GM18498 (cell line): ENCODE data around the gene TSPAN2.

ENCODE experiments used
- ATAC-seq: cut with Tn5 transposase; IDR thresholded peaks from one replicate; pipeline ENCODE4 v1.9.1; 2021; ENCODE audit warnings: mild to moderate bottlenecking, moderate library complexity; ENCODE audit not compliant: unreplicated experiment

Gene TSPAN2

DNA sequence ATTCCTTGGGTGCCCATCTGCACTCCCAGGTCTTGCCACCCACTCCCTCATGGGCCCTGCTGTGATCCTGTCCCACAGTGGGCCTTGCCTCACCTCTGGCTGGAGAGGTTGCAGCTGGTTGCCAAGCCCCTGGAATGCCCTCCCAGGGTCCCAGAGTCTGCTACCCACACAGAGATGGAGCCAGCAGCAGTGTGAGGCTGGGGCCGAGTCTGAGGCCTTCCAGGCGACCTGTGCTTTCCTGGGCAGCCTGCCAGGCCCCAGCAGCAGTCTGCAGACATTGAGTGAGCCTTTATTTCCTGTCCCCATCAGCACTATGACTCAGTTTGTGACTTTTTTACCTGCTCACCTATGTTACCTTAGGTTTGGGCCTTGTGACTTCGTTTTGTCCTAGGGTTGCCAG is 25.0 kb upstream of the TSPAN2 start:
- ATAC-seq: no peak

DNA sequence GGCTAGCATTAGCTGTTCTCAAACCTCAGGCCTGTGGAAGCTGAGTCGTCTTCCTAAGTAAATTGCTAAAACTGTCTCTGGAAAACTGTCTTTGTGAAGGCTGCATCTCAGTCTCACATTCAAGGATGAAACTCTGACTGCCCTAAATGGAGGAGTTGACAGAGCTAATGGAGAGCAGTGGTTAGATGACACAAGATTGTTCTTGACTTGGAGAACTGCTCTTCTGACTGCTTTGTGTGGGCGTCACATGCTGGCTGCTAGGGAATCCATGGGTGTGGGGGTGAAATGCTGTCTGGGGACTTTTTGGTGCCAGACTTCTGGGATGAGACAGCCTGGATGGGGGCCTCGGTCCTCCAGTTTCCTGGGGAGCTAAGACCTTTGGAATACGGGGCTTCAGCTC is 24.5 kb upstream of the TSPAN2 start:
- no peak for ATAC-seq

DNA sequence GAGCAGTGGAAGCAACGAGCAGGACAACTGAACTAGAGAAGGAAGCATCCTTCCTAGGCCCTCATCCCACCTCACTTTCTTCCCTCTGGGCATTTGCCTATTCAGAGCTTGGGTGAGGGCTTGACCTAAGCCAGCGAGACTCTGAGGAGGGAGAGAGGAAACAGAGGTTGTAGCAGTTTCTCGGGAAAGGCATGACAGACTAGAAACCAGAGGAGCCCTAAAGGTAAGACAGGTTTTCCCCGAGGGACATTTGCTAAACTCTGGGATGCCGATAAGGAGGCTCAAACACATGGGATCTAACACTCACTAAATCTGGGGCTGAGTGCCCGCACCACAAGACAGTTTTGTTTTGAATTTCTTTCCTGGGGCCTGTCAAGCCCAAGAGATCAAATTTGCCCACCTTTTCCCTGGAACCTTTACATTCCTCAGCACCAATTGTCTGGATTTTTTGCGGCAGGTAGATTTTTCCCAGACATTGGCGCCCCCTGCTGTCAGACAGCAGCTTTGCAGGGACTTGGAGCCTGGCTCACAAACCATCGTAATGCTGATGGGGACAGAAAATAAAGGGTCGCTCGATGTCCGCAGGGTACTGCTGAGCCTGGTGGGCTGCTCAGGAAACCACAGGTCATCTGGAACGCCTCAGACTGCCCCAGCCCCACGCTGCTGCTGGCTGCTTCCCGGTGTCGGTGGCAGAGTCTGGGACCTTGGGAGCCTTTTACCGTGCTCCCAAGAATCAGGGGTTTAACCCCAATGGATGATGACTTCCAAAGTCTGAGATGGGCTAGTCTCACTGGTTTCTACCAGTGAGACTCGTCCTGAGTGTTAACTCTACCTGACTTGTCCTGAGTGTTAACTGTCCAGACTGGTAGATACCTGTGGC is 23.4 kb upstream of the TSPAN2 start:
- no peak for ATAC-seq

DNA sequence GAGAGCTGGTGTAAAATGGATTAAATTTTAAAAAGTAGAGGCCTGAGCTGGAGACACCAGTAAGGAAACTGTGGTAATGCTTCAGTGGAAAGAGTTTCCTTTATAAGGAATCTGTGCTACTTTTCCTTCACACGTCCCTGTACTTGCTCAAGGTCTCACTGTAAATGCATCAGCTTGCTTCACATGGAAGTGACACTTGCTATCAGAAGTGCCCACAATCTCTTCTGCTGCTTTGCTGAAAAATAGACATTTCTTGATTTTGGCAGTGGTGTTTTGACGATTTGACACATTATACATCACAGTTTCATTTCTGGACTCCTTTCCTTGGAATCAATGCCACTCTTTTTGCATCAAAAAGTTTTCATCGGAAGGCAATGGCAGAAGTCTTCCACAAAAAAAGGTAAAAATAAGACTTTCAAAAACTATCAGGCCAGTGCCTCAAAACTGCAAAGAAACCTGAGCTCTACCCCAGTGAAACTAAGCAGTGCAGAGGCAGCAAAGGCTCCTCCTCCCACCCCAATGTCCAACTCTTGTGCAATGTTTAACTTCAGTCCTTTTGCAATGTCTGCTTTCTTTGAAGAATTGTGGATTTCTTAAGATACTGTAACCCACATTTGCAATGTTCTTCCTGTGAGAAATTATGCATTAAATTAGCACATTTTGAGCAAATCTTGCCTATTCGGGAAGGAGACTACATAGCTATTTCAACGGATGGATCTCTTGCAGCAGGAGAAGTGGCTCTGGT is 18.4 kb upstream of the TSPAN2 start:
- ATAC-seq: no peak

DNA sequence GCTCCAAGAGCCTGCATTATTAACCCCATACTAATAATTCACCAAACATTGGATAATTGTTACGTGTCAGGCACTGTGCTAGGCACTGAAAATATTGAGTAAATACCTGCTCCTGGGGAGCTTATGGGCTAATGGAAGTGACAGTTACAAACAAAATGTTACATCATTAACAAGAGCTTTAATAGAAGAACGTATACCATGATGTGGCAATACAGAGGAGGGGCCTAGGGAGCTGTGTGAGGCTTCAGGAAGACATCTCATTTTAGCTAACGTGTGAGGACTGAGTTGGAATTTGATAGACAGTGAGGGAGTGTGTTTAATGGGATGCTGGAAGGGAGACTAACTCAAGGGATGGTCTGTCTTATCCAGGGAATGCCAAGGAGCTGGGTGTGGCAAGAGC is 16.5 kb upstream of the TSPAN2 start:
- no peak for ATAC-seq

DNA sequence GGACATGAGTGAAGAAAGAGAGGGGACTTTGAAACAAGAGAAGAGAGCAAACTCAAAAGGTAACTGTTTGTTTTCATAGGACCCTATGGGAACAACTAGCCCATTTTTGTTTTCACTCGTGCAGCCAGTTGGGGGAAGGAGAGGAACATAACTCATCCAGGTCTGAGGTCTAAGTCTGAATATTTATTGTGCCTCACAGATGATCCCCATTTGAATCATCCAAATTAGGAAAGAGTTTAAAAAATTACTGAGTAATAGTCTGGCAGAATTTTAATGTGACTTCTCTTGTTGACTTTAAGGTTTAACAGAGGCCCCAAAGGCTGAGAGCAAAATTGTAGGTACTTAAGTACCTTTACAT is 10.4 kb upstream of the TSPAN2 start:
- no peak for ATAC-seq

DNA sequence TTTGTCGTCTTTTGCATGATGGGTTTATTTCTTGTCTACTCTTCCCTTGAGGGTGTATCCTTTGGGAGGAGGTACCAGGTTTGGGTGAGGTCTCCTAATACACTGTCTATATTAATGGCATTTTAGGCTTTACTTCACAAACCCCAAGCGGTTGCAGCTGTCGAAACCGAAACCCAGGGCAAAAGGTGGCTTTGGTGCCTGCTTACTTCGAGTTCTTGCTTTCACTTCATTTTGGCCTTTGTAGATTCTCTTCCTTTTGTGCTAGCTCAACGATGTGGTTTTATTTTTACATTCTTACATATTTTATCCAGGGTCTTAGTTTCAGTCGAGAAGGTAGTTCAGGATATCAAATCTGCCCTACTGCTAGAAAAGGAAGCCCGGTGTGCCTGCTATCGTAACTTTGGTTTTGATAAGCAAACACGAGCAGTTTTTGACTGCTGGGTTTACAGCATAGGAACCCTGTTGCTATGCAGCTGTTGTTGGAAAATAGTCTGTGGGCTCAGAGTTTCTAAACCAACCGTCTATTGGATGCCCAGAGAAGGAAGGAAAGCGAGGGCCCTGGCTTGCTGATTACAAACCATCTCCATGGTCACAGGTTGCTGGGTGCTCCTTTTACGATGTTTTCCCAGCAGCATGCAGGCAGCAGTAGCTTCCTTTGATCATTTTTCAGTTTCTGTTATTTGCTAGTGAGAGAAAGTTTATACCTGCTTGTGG is 9.8 kb upstream of the TSPAN2 start:
- peak; percentile 93 for ATAC-seq

DNA sequence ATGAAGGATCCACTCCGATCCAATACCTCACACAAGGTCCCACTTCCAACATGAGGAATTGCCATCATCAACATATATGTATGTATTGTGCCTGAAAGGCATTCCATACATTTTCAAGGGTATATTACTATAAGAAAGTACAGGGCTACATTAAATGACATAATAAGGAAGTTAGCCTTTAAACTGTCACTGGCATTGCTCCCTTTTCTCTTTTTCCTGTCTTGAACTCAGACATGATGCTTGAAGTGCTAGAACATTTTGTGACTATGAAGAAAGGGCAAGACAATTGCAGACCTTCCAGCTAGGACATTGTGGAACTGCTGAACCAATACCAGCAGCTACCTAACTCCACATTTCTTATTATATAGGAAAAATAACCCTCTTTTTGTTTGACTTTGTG is 2.9 kb upstream of the TSPAN2 start:
- ATAC-seq: no peak

DNA sequence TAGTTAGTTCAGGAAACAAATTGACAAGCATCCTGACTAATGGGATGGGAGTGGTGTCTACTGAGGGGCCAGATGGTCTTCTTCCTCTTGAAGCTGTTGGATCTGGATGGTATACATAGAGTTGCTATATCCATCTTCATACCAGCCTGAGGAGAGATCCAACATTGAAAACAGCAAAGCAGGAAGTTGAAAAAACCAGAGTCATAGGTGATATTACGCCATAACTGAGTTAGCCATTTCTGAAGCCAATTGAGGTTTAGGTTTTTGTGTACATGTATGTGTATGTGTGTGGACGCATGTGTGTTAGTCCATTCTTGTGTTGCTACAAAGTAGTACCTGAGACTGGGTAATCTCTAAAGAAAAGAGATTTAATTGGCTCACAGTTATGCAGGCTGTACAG is 2.3 kb upstream of the TSPAN2 start:
- ATAC-seq: no peak

DNA sequence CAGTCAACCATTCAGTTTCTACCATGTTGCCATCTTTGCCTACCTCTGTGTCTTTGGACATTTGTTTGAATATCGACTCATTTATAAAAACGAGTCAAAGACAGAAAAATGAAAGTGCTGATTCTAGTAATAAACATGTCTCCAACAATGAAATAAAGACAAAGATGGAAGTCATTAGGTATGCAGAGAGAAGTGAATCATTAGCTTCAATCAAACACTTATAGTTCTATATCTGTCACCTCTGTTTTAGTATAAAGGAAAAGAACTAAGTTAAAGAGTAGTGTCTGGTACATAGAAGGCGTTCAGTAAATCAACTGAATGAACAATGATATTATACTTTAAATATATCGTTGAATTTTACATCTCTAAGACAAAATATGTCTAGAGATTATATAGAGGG is 1.7 kb upstream of the TSPAN2 start:
- no peak for ATAC-seq

DNA sequence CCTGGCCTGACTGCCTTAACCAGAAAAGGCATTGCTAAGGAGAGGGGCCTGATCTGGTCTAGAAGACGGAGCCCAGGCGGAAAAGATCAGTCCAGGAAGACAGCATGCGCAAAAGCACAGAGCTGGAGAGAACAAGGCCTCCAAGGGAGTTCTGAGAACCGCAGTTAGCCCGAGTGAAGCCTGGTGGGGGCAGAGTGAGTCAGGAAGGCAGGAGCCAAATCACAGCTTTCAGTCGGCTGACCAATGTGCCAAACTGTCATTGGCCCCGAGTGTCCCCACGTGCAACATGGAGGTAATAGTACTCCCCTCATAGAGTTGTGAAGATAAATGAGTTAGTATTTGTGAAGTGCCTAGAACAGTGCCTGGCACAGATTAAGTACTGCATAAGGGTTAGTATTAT is 1.2 kb upstream of the TSPAN2 start:
- no peak for ATAC-seq

DNA sequence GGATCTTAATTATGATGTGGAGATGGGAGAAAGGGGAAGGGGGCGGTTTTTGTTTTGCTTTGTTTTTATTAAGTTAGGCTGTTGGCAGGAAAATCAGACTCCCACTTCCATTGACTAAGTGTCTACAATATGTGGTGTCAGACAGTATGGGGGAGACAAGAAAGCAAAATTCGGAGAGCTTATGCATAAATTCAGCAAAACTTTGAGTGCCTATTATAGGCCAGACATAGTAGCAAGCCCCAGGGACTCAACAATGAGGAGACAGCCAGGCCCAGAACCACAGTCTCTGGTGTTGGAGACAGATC is 835 bp upstream of the TSPAN2 start:
- ATAC-seq: no peak

DNA sequence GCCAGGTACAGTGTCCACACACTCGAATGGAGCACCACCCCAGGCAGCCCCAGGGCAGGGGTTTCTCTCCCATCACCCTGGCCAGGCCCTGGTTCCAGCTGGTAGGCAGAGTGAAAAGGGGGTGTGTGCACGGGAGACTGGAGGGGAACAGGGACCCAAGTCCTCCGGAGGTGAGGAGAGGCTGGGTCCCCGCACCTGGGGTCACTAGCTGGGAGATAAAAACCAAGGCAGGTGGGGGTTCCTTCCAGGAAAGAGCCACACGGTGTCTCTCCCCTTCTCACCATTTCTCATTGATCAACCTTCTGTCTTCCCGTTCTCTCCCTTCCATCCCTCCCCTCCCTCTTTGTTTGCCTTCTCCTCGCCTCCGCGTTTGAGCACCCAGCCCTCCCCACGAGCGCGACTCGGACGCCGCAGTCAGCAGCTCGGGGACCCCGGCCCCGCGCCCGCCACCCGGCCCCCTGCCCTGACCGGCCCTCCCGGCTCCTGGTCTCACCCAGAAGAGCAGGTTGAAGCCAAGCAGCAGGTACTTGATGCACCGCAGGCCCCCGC is 358 bp downstream of the TSPAN2 start:
- ATAC-seq: no peak

DNA sequence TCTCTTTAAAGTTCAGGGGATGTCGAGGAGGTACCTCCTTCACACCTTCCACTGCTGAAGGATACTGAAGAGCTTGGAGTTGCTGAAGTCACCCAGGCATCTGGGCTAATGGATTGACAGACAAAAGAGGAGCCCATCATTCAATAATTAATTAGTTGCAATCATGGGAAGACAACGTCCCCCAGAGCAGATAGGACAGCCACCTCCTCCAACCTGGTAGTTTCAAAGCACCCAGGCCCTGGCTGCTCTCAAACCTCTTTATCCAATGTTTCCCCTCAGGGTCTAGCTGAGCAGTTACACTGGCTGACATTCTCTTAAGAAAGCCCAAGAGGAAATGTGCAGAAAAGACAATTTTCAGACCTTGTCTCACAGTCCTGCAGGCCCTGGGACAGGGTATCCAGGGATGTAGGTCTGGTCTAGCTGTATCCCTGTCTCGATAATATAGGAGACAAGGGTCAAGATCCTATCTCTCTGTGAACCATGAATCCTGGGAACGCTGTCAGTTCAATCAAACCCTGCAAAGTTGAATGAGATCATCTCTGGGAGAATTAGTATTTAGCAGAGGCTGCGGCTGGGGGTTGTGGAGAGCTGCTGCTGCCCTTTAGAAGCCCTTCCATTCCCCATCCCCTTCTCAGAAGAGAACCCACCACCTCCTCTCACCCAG is 1.1 kb downstream of the TSPAN2 start:
- ATAC-seq: no peak

DNA sequence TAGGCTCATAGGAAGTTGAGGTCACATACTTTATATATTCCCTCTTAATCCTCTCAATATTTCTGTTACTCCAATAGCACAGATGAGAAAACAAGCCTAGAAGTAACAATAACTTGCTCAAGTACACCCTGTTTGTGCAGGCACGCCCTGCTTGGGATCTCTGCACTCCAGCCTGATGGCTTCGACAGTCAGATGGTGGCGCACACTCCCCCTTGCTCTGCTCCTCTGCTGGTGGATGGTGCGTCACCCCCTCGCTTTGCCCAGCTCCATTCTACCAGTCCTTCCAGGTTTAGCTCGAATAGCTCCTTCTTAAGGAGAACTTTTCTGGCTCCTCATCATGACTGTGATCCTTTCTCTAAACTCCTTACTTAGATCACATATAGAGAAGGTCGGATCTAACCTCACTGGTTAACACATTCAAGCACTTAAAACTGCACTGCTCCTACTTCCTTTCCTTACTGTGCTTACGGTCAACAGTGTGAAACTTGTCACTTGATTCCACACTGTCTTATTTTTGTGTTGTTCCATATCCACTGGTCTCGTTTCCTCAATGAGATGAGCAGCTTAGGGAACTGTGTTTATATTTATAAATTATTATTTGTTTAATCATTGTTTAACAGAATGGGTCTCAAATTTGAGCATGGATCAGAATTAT is 3.0 kb downstream of the TSPAN2 start:
- no peak for ATAC-seq

DNA sequence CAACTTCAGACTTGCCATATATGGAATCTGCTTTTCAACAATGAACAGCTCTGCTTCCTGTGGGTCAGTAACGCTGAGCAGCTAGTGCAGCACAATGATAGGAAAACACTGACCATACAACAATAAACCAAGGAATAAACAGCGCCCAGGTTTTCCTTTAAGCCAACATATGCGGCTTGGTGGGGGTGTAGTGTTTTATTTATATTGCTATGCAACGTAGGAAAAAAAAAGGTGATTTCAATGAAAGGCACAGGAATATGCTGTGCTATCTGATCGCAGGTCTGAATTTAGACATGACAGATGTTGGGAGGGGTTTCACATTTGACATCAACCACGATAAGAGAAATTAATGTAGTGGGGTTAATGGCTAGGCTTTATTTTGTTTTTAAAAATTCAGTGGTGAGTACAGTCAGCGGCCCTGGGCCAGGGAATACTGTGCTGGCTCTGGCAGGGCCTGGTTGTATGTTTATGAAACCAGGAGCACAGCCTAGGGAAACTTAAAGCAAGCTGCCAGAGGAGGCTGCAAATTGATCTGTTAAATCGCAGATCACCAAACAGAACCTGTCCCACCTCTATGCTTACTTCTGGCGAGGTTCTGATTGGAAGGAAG is 4.3 kb downstream of the TSPAN2 start:
- ATAC-seq: no peak

DNA sequence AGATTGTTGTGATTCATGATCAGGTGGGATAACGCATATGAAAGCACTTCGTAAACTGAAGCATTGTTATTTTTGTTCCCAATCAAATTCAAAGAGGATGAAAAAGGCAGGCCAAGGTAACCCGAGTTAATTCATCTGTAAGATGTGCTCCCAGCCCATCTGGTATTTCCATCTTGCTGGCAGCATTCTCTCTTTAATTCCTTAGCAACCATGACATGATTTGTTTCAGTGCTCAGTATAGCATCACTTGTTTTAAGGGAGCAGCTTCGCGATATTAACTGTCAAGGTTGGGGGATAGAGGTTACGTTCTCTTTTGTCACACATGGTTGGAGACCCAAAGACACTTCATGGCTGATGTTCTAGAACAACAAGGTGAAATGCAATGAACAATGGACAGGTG is 6.4 kb downstream of the TSPAN2 start:
- no peak for ATAC-seq

DNA sequence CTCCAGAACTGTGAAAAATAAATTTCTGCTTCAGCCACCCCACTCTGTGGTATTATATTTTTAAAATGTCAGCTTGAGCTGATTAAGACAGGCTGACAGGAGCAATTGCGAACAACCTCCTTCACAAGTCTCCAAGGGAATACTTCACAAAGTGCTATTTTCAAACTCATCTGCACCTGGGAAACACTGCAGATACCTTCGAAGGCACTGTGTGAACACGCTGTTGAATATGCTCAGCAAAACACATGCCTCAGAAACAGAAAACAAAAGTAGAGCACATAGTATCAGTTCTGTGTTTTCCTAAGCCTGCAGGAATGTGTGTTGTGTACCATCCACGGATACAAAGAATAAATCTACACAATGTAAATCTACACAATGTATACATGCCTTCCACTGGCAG is 10.6 kb downstream of the TSPAN2 start:
- no peak for ATAC-seq

DNA sequence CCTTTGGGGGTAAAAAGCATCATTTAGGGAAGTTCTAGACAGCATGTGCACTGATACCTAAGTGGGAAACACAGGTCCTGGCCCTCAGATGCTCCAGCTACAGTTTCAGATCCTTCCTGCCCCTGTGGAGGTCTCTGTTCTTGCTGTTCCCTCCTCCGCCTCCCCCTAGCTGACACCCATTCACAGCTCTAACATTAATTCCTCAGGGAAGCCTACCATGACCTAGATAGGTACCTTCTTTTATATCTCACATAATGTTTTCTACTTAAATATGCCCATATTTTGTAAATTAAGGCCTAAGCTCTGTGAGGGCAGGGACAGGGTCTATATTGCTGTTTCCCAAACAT is 11.3 kb downstream of the TSPAN2 start:
- no peak for ATAC-seq

DNA sequence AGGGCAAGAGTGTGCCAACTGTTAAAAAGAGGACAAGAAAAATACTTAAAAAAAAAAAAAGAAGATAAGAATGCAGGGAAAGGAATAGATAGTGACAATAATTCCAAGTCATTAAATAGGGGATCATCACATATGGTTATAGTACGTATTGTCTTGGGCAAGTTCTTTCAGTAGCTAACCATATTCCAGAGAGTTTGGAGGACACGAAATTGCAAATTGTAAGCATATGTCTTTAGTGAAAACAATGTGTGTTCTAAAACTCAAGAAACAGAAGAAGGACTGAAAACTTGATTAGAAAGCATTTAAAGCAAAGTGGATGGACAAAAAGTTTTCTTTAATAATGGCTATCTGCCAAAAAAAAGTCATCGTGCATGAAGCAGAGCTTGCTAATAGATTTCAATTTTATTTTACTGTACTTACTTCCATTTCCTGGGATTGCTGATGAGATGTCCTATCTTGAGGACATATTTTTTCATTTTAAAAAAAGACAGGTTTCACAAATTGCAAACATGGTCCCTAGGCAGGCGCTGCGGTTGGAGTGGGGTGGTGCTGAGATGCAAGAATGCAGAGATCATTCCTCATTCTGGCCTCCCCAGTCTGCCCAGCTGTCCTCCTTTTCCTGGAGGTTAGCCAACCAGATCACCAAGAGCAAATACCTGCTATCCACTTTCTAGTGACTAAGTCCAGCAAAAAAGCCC is 11.9 kb downstream of the TSPAN2 start:
- ATAC-seq: no peak
